HEK293T (cell line): Measurements from ENCODE around the gene APBB2.

Experiments
- FOXK2 ChIP-seq: fragments of 450-650 bp; IDR thresholded peaks from 2 replicates; pipeline ENCODE4 v1.6.1; 2016; ENCODE audit warnings: mild to moderate bottlenecking
- FOXM1 ChIP-seq: fragments of 450-650 bp; IDR thresholded peaks from 2 replicates; pipeline ENCODE4 v1.6.1; 2017; ENCODE audit warnings: mild to moderate bottlenecking, borderline replicate concordance
- LEF1 ChIP-seq: fragments of 450-650 bp; IDR thresholded peaks from 2 replicates; pipeline ENCODE4 v1.6.1; 2017; ENCODE audit warnings: mild to moderate bottlenecking, borderline replicate concordance
- SP1 ChIP-seq: fragments of 450-650 bp; IDR thresholded peaks from 2 replicates; pipeline ENCODE4 v1.6.1; 2017

- TF ChIP-seq FOXM1 (no peak), SP1 (no peak), FOXK2 (no peak), LEF1 (no peak)
Observed at GRCh38 chr4:40887764-40888131, 326.6 kb downstream of the APBB2 start.
